AG10803 (cell line): ENCODE results near the gene CFH.

ENCODE experiments used
- DNase-seq: peaks from one replicate; pipeline ENCODE4 v3.0.0; 2010; ENCODE audit warnings: low read depth
- H3K4me3 ChIP-seq: 2 replicates; pipeline ENCODE4 v1.5.1; 2011; ENCODE audit warnings: mild to moderate bottlenecking, low read length, control low read depth
- CTCF ChIP-seq: conservative IDR thresholded peaks from 2 replicates; pipeline ENCODE4 v1.5.1; 2011; ENCODE audit warnings: mild to moderate bottlenecking, low read length, control low read depth, inconsistent platforms

Gene CFH

GRCh38 chr1:196651637-196652215 is at the start of gene CFH:
CFH (plus strand) TSS chr1:196652043; CDS start chr1:196652118, 75 bp downstream.
- no peak for TF ChIP-seq CTCF
- peak; percentile 82 for DNase-seq
- peak within 1 kb of the TSS; percentile 39 for H3K4me3 ChIP-seq

- TF ChIP-seq CTCF: no peak
- DNase-seq: no peak
- no peak overlapping the region for H3K4me3 ChIP-seq
Measured at GRCh38 chr1:196603651-196604050, 48.2 kb upstream of the CFH start.

- DNase-seq: no peak
- peak overlapping the region; percentile 61 for H3K4me3 ChIP-seq
- no peak for TF ChIP-seq CTCF
Measured at GRCh38 chr1:196607981-196608380, 43.9 kb upstream of the CFH start.

- DNase-seq: peak; percentile 17
- peak within 1 kb of the TSS; percentile 61 for H3K4me3 ChIP-seq
- TF ChIP-seq CTCF: no peak
Measured at GRCh38 chr1:196608390-196609369, 43.2 kb upstream of the CFH start, which contains the start of gene KCNT2. KCNT2 (minus strand) TSS chr1:196608440; CDS start chr1:196608309, 131 bp downstream.

- H3K4me3 ChIP-seq: no peak overlapping the region
- TF ChIP-seq CTCF: no peak
Measured at GRCh38 chr1:196609370-196609737, 42.5 kb upstream of the CFH start.

GRCh38 chr1:196611873-196612272 is 40.0 kb upstream of the CFH start:
- DNase-seq: no peak
- TF ChIP-seq CTCF: no peak
- H3K4me3 ChIP-seq: no peak overlapping the region

More at GRCh38 chr1:196609370-196609737, 42.5 kb upstream of the CFH start:
- DNase-seq: no peak
